Measurements from ENCODE around the gene SAXO2. TPM values are rescaled to one million over a fixed set of nuclear protein-coding genes. Genes with fewer than 3 reads are reported as not detected.
A peak's percentile ranks its signal among the peaks of the same experiment; 100 is the strongest.
"Not testable (repeated sequence)": the region's sequence is repeated elsewhere in the genome, so short reads cannot be mapped to it uniquely, and the experiment has no call there.

SAXO2 gene
- total RNA-seq, 3 donors from 2014 or later (not counting 1 experiment from before 2014, with no cell fraction given), result 0.83 to 6.5 (median 1.6) TPM

- intact Hi-C loops (cut with micrococcal nuclease); H3K4me1 ChIP-seq (ENCODE audit: control insufficient read depth, insufficient read depth, low read length); H3K9me3 Mint-ChIP-seq; DNase-seq; H3K27me3 ChIP-seq (ENCODE audit: control insufficient read depth, insufficient read depth, low read length); H3K27ac Mint-ChIP-seq; H3K9me3 ChIP-seq (ENCODE audit: control insufficient read depth, insufficient read depth, low read length); ATAC-seq; H3K36me3 Mint-ChIP-seq; H3K4me3 ChIP-seq (ENCODE audit: low read length); H3K27ac ChIP-seq (ENCODE audit: low read length); H3K4me3 Mint-ChIP-seq; H3K27me3 Mint-ChIP-seq (ENCODE audit: low read depth in 2 of 2): not testable (repeated sequence)
- no CpG with 5 or more reads among the region's 5 CpGs for WGBS (ENCODE audit: insufficient coverage)
- H3K4me1 Mint-ChIP-seq, result peaks cover 11 to 21% of the 10 kb centered on the region in 2 donors
- peaks cover 15% of the 10 kb centered on the region for H3K36me3 ChIP-seq (ENCODE audit: control insufficient read depth, insufficient read depth, low read length)
Observed at GRCh38 chr15:82243644-82244043, 19.0 kb upstream of the SAXO2 start.

- Mint-ChIP-seq H3K4me1 (peaks cover 11 to 17% of the 10 kb centered on the region in 2 donors), H3K27ac (peak overlapping the region in 1 of 2 donors; percentile 3)
- H3K4me3 Mint-ChIP-seq; H3K4me1 ChIP-seq (ENCODE audit: control insufficient read depth, insufficient read depth, low read length); H3K36me3 Mint-ChIP-seq; H3K27me3 ChIP-seq (ENCODE audit: control insufficient read depth, insufficient read depth, low read length); ATAC-seq; H3K9me3 Mint-ChIP-seq; DNase-seq; H3K36me3 ChIP-seq (ENCODE audit: control insufficient read depth, insufficient read depth, low read length); H3K9me3 ChIP-seq (ENCODE audit: control insufficient read depth, insufficient read depth, low read length); H3K27ac ChIP-seq (ENCODE audit: low read length); intact Hi-C loops (cut with micrococcal nuclease); H3K4me3 ChIP-seq (ENCODE audit: low read length); H3K27me3 Mint-ChIP-seq (ENCODE audit: low read depth in 2 of 2): not testable (repeated sequence)
- 68% methylated on average over 4 of the region's 5 CpGs for WGBS (ENCODE audit: insufficient coverage)
Observed at GRCh38 chr15:82245956-82246355, 16.7 kb upstream of the SAXO2 start.

DNA sequence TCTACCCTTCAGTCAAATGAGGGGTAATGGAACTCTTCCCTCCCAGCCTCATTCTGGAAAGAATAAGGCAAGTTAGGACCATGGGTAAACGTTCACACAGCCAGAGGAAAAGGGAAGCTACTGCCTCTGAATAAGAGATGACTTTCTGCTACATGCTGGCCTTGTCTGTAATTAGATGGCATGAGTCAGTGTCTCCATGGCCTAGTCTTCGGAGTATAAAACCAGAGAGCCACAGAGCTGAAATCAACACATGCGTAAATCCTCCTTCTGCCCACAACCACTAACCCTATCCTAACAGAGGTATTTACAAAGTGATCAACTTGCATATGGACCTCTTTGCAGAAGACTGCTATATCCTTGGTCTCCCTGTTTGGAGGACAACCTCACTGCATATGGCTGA lies 14.4 kb upstream of the SAXO2 start:
- H3K4me3 Mint-ChIP-seq; H3K4me3 ChIP-seq (ENCODE audit: low read length); H3K36me3 Mint-ChIP-seq; H3K27ac Mint-ChIP-seq; DNase-seq; H3K27me3 Mint-ChIP-seq (ENCODE audit: low read depth in 2 of 2); H3K4me1 ChIP-seq (ENCODE audit: control insufficient read depth, insufficient read depth, low read length); H3K9me3 ChIP-seq (ENCODE audit: control insufficient read depth, insufficient read depth, low read length); H3K27ac ChIP-seq (ENCODE audit: low read length); intact Hi-C loops (cut with micrococcal nuclease); H3K27me3 ChIP-seq (ENCODE audit: control insufficient read depth, insufficient read depth, low read length); H3K9me3 Mint-ChIP-seq; ATAC-seq: not testable (repeated sequence)
- WGBS (ENCODE audit: insufficient coverage), result 80% methylated on average over 2 of the region's 3 CpGs
- H3K36me3 ChIP-seq (ENCODE audit: control insufficient read depth, insufficient read depth, low read length), result peaks cover 10% of the 10 kb centered on the region
- peaks cover 11 to 17% of the 10 kb centered on the region in 2 donors for H3K4me1 Mint-ChIP-seq

DNA sequence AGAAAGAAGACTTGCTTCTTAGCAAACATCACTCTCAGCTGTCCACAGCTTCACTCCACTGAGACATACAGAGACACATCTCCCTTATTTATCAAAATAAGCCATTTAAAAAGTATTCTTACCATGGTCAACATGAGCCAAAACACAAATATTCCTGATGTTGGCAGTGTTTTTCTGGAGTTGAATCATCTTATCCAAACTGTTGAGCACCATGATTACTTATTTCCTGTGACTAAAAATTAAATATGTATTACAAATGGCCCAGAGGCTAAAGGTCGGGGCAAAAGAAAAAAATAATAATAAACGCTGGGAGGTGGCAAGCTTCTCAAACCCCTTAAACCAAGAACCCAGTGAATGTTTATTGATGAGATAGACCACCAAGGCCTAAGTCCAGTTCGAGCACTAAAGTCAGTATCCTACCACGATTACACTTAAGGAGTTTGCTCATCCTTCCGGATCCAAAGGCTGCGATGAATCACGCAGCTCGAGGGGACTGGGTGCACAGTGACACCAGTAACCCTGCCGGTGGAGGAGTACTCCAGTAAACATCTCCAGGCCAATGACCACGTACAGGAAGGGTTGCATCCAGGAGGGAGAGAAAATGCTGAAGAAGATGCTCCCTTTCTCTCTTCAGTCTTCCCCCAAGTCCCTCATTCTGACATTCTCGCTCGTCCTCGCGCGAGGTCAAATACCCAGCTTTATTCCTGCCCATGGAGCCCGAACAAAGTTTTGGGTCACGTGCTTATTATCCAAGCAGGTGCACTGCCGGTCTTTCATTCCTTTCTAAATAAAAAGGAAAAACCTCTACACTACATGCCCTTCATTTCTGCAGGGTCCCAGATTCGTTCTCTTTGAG lies 824 bp upstream of the SAXO2 start:
- ATAC-seq, result peak in 1 of 3 donors; percentile 25
- peak overlapping the region; percentile 93 for H3K4me3 Mint-ChIP-seq

DNA sequence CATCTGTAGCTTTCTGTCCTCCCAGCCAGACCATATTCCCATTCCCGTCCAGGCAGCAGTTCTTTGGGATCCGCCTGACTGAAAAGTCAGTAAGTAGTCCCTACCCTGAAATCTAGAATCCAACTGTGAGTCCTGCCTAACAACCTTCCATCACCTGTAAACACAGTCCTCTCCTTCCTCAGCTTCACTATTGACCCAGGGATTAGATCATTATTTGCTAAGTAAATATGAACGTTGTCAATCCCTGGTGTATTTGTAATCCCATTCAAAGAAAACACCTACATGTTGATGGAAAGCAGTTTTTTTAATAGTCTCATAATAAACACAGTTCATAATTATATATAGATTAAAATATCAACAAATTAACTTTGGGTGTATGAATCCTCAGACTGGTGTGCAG lies 732 bp downstream of the SAXO2 start:
- Histone ChIP-seq H3K27ac (ENCODE audit: low read length) (peak overlapping the region; percentile 26), H3K4me1 (ENCODE audit: control insufficient read depth, insufficient read depth, low read length) (peaks cover 12% of the 10 kb centered on the region), H3K9me3 (ENCODE audit: control insufficient read depth, insufficient read depth, low read length) (no peaks in the 10 kb centered on the region), H3K4me3 (ENCODE audit: low read length) (peak overlapping the region; percentile 86), H3K36me3 (ENCODE audit: control insufficient read depth, insufficient read depth, low read length) (peaks cover 4% of the 10 kb centered on the region), H3K27me3 (ENCODE audit: control insufficient read depth, insufficient read depth, low read length) (no peaks in the 10 kb centered on the region)
- intact Hi-C loops (cut with micrococcal nuclease), result no loop called here
- WGBS (ENCODE audit: insufficient coverage), result 79% methylated on average over 2 of the region's 3 CpGs
- ATAC-seq (no peak), DNase-seq (peak in 1 of 2 donors; percentile 6)
- Mint-ChIP-seq H3K27ac (peak overlapping the region; percentile 85 to 94), H3K27me3 (ENCODE audit: low read depth in 2 of 2) (no peaks in the 10 kb centered on the region), H3K36me3 (no peaks in the 10 kb centered on the region), H3K4me3 (peak overlapping the region; percentile 93), H3K9me3 (no peaks in the 10 kb centered on the region), H3K4me1 (peaks cover 23 to 33% of the 10 kb centered on the region in 2 donors)
- no peak for TF ChIP-seq CTCF (IDR thresholded peaks at IDR 0.05)

More for the DNA sequence above, 824 bp upstream of the SAXO2 start:
- H3K9me3 Mint-ChIP-seq; H3K27me3 Mint-ChIP-seq (ENCODE audit: low read depth in 2 of 2); H3K27me3 ChIP-seq (ENCODE audit: control insufficient read depth, insufficient read depth, low read length); intact Hi-C loops (cut with micrococcal nuclease); H3K36me3 Mint-ChIP-seq; H3K9me3 ChIP-seq (ENCODE audit: control insufficient read depth, insufficient read depth, low read length): not testable (repeated sequence)
- H3K27ac Mint-ChIP-seq, result peak overlapping the region; percentile 85 to 94
- H3K4me1 Mint-ChIP-seq, result peaks cover 23 to 33% of the 10 kb centered on the region in 2 donors
- peaks cover 12% of the 10 kb centered on the region for H3K4me1 ChIP-seq (ENCODE audit: control insufficient read depth, insufficient read depth, low read length)
- H3K4me3 ChIP-seq (ENCODE audit: low read length), result peak overlapping the region; percentile 86
- WGBS (ENCODE audit: insufficient coverage), result 2% methylated on average over 15 of the region's 19 CpGs
- H3K36me3 ChIP-seq (ENCODE audit: control insufficient read depth, insufficient read depth, low read length), result peaks cover 10% of the 10 kb centered on the region
- peak overlapping the region; percentile 51 for H3K27ac ChIP-seq (ENCODE audit: low read length)
- DNase-seq, result peak; percentile 21 to 29

- H3K27ac ChIP-seq (ENCODE audit: low read length); H3K27ac Mint-ChIP-seq; ATAC-seq; H3K27me3 ChIP-seq (ENCODE audit: control insufficient read depth, insufficient read depth, low read length); intact Hi-C loops (cut with micrococcal nuclease); H3K4me3 Mint-ChIP-seq; H3K9me3 ChIP-seq (ENCODE audit: control insufficient read depth, insufficient read depth, low read length); H3K4me3 ChIP-seq (ENCODE audit: low read length); H3K27me3 Mint-ChIP-seq (ENCODE audit: low read depth in 2 of 2); H3K36me3 Mint-ChIP-seq; H3K4me1 ChIP-seq (ENCODE audit: control insufficient read depth, insufficient read depth, low read length); H3K36me3 ChIP-seq (ENCODE audit: control insufficient read depth, insufficient read depth, low read length); DNase-seq; H3K9me3 Mint-ChIP-seq: not testable (repeated sequence)
- 96% methylated on average over 2 of the region's 2 CpGs for WGBS (ENCODE audit: insufficient coverage)
- peaks cover 11 to 13% of the 10 kb centered on the region in 2 donors for H3K4me1 Mint-ChIP-seq
Observed at GRCh38 chr15:82267137-82267536, 4.5 kb downstream of the SAXO2 start.

GRCh38 chr15:82268454-82268853 lies 5.8 kb downstream of the SAXO2 start:
- H3K27ac Mint-ChIP-seq; H3K4me3 ChIP-seq (ENCODE audit: low read length); H3K9me3 Mint-ChIP-seq; H3K4me1 ChIP-seq (ENCODE audit: control insufficient read depth, insufficient read depth, low read length); H3K27me3 ChIP-seq (ENCODE audit: control insufficient read depth, insufficient read depth, low read length); H3K4me1 Mint-ChIP-seq; H3K27ac ChIP-seq (ENCODE audit: low read length); intact Hi-C loops (cut with micrococcal nuclease); ATAC-seq; H3K36me3 Mint-ChIP-seq; H3K27me3 Mint-ChIP-seq (ENCODE audit: low read depth in 2 of 2); DNase-seq; H3K9me3 ChIP-seq (ENCODE audit: control insufficient read depth, insufficient read depth, low read length); H3K4me3 Mint-ChIP-seq; H3K36me3 ChIP-seq (ENCODE audit: control insufficient read depth, insufficient read depth, low read length): not testable (repeated sequence)
- WGBS (ENCODE audit: insufficient coverage), result no CpG with 5 or more reads among the region's 2 CpGs
